ENCODE results near the gene HNRNPA2B1.
"Not testable (repeated sequence)": the region's sequence is repeated elsewhere in the genome, so short reads cannot be mapped to it uniquely, and the experiment has no call there.

HNRNPA2B1 gene

DNA sequence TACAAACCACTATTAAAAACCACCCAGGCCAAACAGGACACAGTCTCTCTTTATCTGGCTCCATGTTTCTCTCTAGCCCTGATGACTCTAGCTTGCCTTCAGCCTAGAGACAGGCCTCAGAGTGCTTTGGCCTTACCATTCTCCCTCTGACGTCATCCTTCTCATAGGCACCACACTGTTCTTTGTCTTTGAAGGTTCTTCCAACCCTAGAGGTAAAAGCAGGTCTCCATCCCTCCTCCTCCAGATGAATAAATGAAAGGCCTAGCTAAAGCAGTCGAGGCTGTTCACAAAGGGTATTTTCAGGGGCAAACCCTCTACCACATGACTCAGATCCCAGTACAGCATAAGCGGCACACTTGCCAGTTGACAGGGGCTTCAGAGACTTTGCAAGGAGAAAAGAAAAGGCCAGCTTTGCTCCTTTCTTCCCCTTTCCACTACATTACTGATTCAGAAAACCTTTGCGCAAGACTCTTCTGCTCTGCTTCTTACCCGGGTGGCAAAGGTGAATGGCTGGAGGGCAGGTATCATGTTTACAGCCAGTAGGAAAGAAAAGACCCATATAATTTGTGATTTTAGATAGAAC, 33.8 kb downstream of the HNRNPA2B1 start:
- ATAC-seq: peak; percentile 24; the same call in 1 of the 3 replicates
- TF ChIP-seq, protein P1, sequence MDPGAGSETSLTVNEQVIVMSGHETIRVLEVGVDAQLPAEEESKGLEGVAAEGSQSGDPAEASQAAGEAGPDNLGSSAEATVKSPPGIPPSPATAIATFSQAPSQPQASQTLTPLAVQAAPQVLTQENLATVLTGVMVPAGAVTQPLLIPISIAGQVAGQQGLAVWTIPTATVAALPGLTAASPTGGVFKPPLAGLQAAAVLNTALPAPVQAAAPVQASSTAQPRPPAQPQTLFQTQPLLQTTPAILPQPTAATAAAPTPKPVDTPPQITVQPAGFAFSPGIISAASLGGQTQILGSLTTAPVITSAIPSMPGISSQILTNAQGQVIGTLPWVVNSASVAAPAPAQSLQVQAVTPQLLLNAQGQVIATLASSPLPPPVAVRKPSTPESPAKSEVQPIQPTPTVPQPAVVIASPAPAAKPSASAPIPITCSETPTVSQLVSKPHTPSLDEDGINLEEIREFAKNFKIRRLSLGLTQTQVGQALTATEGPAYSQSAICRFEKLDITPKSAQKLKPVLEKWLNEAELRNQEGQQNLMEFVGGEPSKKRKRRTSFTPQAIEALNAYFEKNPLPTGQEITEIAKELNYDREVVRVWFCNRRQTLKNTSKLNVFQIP (CRISPR knock-in tag; IDR thresholded peaks at IDR 0.05; ENCODE audit: borderline replicate concordance, low read depth): no peak
- TF ChIP-seq TCF4 (CRISPR knock-in tag; IDR thresholded peaks at IDR 0.05; ENCODE audit: borderline replicate concordance): no peak
- no peak for TF ChIP-seq ZFP3 (CRISPR knock-in tag; IDR thresholded peaks at IDR 0.05)
- TF ChIP-seq, protein P2, sequence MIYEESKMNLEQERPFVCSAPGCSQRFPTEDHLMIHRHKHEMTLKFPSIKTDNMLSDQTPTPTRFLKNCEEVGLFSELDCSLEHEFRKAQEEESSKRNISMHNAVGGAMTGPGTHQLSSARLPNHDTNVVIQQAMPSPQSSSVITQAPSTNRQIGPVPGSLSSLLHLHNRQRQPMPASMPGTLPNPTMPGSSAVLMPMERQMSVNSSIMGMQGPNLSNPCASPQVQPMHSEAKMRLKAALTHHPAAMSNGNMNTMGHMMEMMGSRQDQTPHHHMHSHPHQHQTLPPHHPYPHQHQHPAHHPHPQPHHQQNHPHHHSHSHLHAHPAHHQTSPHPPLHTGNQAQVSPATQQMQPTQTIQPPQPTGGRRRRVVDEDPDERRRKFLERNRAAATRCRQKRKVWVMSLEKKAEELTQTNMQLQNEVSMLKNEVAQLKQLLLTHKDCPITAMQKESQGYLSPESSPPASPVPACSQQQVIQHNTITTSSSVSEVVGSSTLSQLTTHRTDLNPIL (CRISPR knock-in tag; IDR thresholded peaks at IDR 0.05; ENCODE audit: low read depth): no peak
- no peak for TF ChIP-seq CSDC2 (CRISPR knock-in tag; IDR thresholded peaks at IDR 0.05)
- no peak for TF ChIP-seq ARNTL (CRISPR knock-in tag; IDR thresholded peaks at IDR 0.05; ENCODE audit: borderline replicate concordance, low read depth)
- TF ChIP-seq, protein P3, sequence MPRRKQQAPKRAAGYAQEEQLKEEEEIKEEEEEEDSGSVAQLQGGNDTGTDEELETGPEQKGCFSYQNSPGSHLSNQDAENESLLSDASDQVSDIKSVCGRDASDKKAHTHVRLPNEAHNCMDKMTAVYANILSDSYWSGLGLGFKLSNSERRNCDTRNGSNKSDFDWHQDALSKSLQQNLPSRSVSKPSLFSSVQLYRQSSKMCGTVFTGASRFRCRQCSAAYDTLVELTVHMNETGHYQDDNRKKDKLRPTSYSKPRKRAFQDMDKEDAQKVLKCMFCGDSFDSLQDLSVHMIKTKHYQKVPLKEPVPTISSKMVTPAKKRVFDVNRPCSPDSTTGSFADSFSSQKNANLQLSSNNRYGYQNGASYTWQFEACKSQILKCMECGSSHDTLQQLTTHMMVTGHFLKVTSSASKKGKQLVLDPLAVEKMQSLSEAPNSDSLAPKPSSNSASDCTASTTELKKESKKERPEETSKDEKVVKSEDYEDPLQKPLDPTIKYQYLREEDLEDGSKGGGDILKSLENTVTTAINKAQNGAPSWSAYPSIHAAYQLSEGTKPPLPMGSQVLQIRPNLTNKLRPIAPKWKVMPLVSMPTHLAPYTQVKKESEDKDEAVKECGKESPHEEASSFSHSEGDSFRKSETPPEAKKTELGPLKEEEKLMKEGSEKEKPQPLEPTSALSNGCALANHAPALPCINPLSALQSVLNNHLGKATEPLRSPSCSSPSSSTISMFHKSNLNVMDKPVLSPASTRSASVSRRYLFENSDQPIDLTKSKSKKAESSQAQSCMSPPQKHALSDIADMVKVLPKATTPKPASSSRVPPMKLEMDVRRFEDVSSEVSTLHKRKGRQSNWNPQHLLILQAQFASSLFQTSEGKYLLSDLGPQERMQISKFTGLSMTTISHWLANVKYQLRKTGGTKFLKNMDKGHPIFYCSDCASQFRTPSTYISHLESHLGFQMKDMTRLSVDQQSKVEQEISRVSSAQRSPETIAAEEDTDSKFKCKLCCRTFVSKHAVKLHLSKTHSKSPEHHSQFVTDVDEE (CRISPR knock-in tag; IDR thresholded peaks at IDR 0.05): no peak

DNA sequence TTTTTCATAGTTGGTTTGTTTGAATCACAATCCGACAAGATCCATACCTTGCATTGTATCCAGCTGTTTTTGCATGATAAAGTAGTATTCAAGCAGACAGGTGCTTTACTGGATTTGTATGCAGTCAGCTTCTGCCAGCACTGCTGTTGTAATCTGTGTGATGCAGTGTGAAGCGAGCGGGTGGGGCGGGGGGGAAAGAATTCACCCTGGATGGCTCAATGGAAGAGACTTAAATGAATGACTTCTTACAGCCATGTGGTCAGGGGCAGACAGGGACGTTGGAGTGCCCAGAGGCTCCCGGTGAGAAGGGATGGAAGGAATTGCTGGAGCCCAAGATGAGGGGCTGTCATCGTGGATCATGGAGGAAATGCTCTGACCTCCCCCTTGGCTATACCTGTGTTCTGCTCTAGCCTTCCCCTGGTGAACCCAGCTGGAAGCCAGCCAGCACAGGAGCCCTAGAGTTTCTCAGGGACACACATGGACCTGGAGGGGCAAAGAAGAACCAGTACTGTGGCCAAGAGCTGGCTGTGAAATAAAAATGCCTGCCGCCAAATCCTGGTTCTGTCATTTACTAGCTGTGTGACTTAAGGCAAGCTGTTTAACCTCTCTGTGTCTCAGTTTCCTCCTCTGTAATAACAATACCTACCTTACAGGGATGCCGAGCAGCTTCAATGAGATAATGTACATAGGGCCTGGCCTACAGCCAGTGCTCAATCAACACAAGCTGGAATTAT, 34.4 kb downstream of the HNRNPA2B1 start:
- TF ChIP-seq GLIS3 (CRISPR knock-in tag; IDR thresholded peaks at IDR 0.05) (no peak), SNAI2 (CRISPR knock-in tag; IDR thresholded peaks at IDR 0.05) (no peak), ESRRG (CRISPR knock-in tag; IDR thresholded peaks at IDR 0.05) (no peak), TOX (CRISPR knock-in tag; IDR thresholded peaks at IDR 0.05; ENCODE audit: borderline replicate concordance) (no peak), ISL1 (CRISPR knock-in tag; IDR thresholded peaks at IDR 0.05) (no peak), CSDC2 (CRISPR knock-in tag; IDR thresholded peaks at IDR 0.05) (no peak), ZFP3 (CRISPR knock-in tag; IDR thresholded peaks at IDR 0.05) (no peak)
- TF ChIP-seq, protein P1 (CRISPR knock-in tag; IDR thresholded peaks at IDR 0.05; ENCODE audit: borderline replicate concordance, low read depth): no peak
- ATAC-seq: no peak

DNA sequence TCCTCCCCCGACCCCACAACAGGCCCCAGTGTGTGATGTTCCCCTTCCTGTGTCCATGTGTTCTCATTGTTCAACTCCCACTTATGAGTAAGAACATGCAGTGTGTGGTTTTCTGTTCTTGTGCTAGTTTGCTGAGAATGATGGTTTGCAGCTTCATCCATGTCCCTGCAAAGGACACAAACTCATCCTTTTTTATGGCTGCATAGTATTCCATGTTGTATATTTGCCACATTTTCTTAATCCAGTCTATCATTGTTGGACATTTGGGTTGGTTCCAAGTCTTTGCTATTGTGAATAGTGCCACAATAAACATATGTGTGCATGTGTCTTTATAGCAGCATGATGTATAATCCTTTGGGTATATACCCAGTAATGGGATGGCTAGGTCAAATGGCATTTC, 36.7 kb downstream of the HNRNPA2B1 start:
- not testable (repeated sequence) for ATAC-seq

DNA sequence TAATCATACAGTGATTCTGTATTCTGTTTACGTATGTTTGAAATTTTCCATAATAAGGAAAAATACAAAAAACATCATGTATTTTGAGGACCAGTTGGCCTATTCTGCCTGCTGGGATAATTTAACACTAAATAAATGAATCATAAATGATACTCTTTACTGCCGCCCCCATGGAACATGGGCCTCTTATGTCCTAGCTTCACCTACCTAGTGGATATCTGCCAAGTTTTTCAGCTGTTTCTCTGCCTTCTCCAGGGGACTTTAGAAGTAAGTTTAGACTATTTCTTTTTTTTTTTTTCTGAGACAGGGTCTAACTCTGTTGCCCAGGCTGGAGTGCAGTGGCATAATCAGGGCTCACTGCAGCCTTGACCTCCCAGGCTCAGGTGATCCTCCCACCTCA, 38.1 kb downstream of the HNRNPA2B1 start:
- ATAC-seq: no peak
- TF ChIP-seq, protein P1 (CRISPR knock-in tag; IDR thresholded peaks at IDR 0.05; ENCODE audit: borderline replicate concordance, low read depth): no peak
- TF ChIP-seq PPARA (CRISPR knock-in tag; IDR thresholded peaks at IDR 0.05; ENCODE audit: borderline replicate concordance) (no peak), ZC3H10 (CRISPR knock-in tag; IDR thresholded peaks at IDR 0.05) (no peak), ARNTL (CRISPR knock-in tag; IDR thresholded peaks at IDR 0.05; ENCODE audit: borderline replicate concordance, low read depth) (no peak), OSR1 (CRISPR knock-in tag; IDR thresholded peaks at IDR 0.05) (no peak), BACH2 (CRISPR knock-in tag; IDR thresholded peaks at IDR 0.05; ENCODE audit: borderline replicate concordance) (no peak), ZNF70 (CRISPR knock-in tag; IDR thresholded peaks at IDR 0.05) (no peak)
- TF ChIP-seq, protein P3 (CRISPR knock-in tag; IDR thresholded peaks at IDR 0.05): no peak

More for the DNA sequence above, 36.7 kb downstream of the HNRNPA2B1 start:
- TF ChIP-seq ZNF8 (CRISPR knock-in tag; IDR thresholded peaks at IDR 0.05): peak; percentile 26; the same call in 1 of the 2 replicates
